HepG2 (cell line): ENCODE measurements around the gene TTC21B. TPM values are rescaled to one million over a fixed set of nuclear protein-coding genes. Genes with fewer than 3 reads are reported as not detected.

Source experiments
- ATAC-seq: fragments of 200-7000 bp; cut with Tn5 transposase; 3 replicates; pipeline ENCODE4 v1.9.1; 2020; ENCODE audit warnings: mild to moderate bottlenecking, moderate library complexity
- BruUV-seq: library from RNA; stranded (reverse); fragments of 400-500 nt; replicated peaks from 2 replicates; lab custom pipeline; 2021; lab: Mats Ljungman, UMichigan
- CTCF ChIA-PET: fragments of 300-600 bp; formaldehyde crosslinking; extraction: SDS; loops from one replicate; lab custom pipeline; 2021; ENCODE audit warnings: low total read pairs, inconsistent platforms, low intra/inter-chr PET ratio; lab: Yijun Ruan, JAX
- POLR2A ChIA-PET: fragments of 350-600 bp; sonication (Branson Sonifier 250); formaldehyde crosslinking; loops from one replicate; lab custom pipeline; 2020; ENCODE audit warnings: antibody characterized with exemption, inconsistent platforms; lab: Yijun Ruan, JAX
- DNase-seq: peaks from one replicate; pipeline ENCODE4 v3.0.0-alpha.2; 2015; ENCODE audit warnings: low spot score
- FAIRE-seq: peaks from 3 replicates; lab custom pipeline; 2011; peaks lifted over from hg19 to GRCh38; lab: Jason Lieb, UNC
- H2AFZ ChIP-seq: one replicate; pipeline ENCODE4 v1.6.1; 2011; ENCODE audit warnings: low read length, inconsistent platforms
- H3K27ac ChIP-seq: fragments of 300-600 bp; 3 replicates; pipeline ENCODE4 v1.8.0; 2011; ENCODE audit warnings: mixed run types, mild to moderate bottlenecking, mixed read lengths, low read length, inconsistent platforms; ENCODE audit not compliant: insufficient read depth; ENCODE audit errors: extremely low read length
- H3K27me3 ChIP-seq, 2 experiments: fragments of 200-600 bp in 1 of 2; 2 replicates in 1 of 2; 3 replicates in 1 of 2; pipeline versions ENCODE4 v1.6.0 to v1.8.0; 2011; ENCODE audit warnings: low read length in 2 of 2, mild to moderate bottlenecking in 2 of 2, moderate library complexity in 2 of 2, inconsistent platforms in 1 of 2; ENCODE audit not compliant: insufficient read depth in 2 of 2, control insufficient read depth in 1 of 2
- H3K36me3 ChIP-seq, 2 experiments: fragments of 200-600 bp in 1 of 2; replicated peaks in 1 of 2; 2 replicates in 1 of 2; 3 replicates in 1 of 2; pipeline versions ENCODE4 v1.5.1 to v1.8.0; 2011; ENCODE audit warnings: low read length in 2 of 2, inconsistent platforms in 1 of 2; ENCODE audit not compliant: insufficient read depth in 2 of 2, control insufficient read depth in 1 of 2
- H3K4me1 ChIP-seq: 2 replicates; pipeline ENCODE4 v1.5.1; 2012; ENCODE audit warnings: low read length, inconsistent platforms; ENCODE audit not compliant: insufficient read depth
- H3K4me2 ChIP-seq: 2 replicates; pipeline ENCODE4 v1.6.0; 2011; ENCODE audit warnings: low read depth, low read length, inconsistent platforms
- H3K4me3 ChIP-seq, 3 experiments: fragments of 200-600 bp in 1 of 3; sonication (generic), shearing (Covaris generic) in 1 of 3; replicated peaks in 1 of 3; 2 replicates each; pipeline ENCODE4 v1.5.1; 2011 to 2016; ENCODE audit warnings: low read length in 3 of 3, inconsistent platforms in 2 of 3, low read depth in 2 of 3, mild to moderate bottlenecking in 2 of 3, control low read depth in 1 of 3, mixed read lengths in 1 of 3; ENCODE audit not compliant: insufficient read depth in 1 of 3
- H3K79me2 ChIP-seq: one replicate; pipeline ENCODE4 v1.6.1; 2011; ENCODE audit warnings: low read length, inconsistent platforms; ENCODE audit not compliant: insufficient read depth
- H3K9ac ChIP-seq: 2 replicates; pipeline ENCODE4 v1.6.0; 2011; ENCODE audit warnings: mild to moderate bottlenecking, low read depth, low read length, inconsistent platforms; ENCODE audit not compliant: insufficient read depth
- H3K9me3 ChIP-seq: 2 replicates; pipeline ENCODE4 v1.5.1; 2012; ENCODE audit warnings: mild to moderate bottlenecking, low read length
- H4K20me1 ChIP-seq: 2 replicates; pipeline ENCODE4 v1.6.0; 2011; ENCODE audit warnings: inconsistent platforms, mild to moderate bottlenecking, low read length, moderate library complexity; ENCODE audit not compliant: insufficient read depth
- ATRX ChIP-seq: sonication (generic); formaldehyde crosslinking; IDR thresholded peaks from 2 replicates; pipeline ENCODE4 v1.4.0; 2020; ENCODE audit warnings: missing genetic modification reagents, borderline replicate concordance
- E2F5 ChIP-seq: sonication (generic); formaldehyde crosslinking; conservative IDR thresholded peaks from 2 replicates; pipeline ENCODE4 v1.4.0; 2020; ENCODE audit warnings: missing genetic modification reagents
- MAFF ChIP-seq: IDR thresholded peaks from 2 replicates; pipeline ENCODE4 v1.6.1; 2011; ENCODE audit warnings: low read depth, low read length, improper control_type of control experiment
- MAFK ChIP-seq, 2 experiments: IDR thresholded peaks in 1 of 2; conservative IDR thresholded peaks in 1 of 2; 2 replicates each; pipeline ENCODE4 v1.6.1; 2011; ENCODE audit warnings: improper control_type of control experiment in 2 of 2, low read length in 2 of 2
- NR2F2 ChIP-seq: IDR thresholded peaks from 2 replicates; pipeline ENCODE4 v1.6.1; 2012; ENCODE audit warnings: low read depth, inconsistent platforms, borderline replicate concordance
- ZBTB2 ChIP-seq: sonication (generic); formaldehyde crosslinking; IDR thresholded peaks from 2 replicates; pipeline ENCODE4 v1.8.0; 2022; ENCODE audit warnings: low read depth, missing genetic modification reagents
- ZNF563 ChIP-seq: sonication (generic); formaldehyde crosslinking; IDR thresholded peaks from 2 replicates; pipeline ENCODE4 v1.8.0; 2022; ENCODE audit warnings: mild to moderate bottlenecking, moderate library complexity, missing genetic modification reagents
- ZNF619 ChIP-seq: sonication (generic); formaldehyde crosslinking; IDR thresholded peaks from 2 replicates; pipeline ENCODE4 v1.4.0; 2020; ENCODE audit warnings: mild to moderate bottlenecking, missing genetic modification reagents
- ZNF672 ChIP-seq: sonication (generic); formaldehyde crosslinking; IDR thresholded peaks from 2 replicates; pipeline ENCODE4 v1.8.1; 2022; ENCODE audit warnings: missing genetic modification reagents
- ZUFSP ChIP-seq: sonication (generic); formaldehyde crosslinking; IDR thresholded peaks from 2 replicates; pipeline ENCODE4 v1.9.0; 2021; ENCODE audit warnings: missing genetic modification reagents, mild to moderate bottlenecking, borderline replicate concordance
- in situ Hi-C: cut with HindIII; loops from 2 replicates; pipeline ENCODE4 v1.10.0; 2017; ENCODE audit warnings: low pct_unique_long_range_greater_than_20kb; ENCODE audit not compliant: extremely low pct_ligation_motif_present
- intact Hi-C: fragments of 100-400 bp; cut with micrococcal nuclease; formaldehyde crosslinking; loops from one replicate; pipeline ENCODE4 v1.10.0; 2022; ENCODE audit not compliant: unreplicated experiment
- polyA plus RNA-seq, 8 experiments: library from polyadenylated mRNA; depleted of rRNA in 3 of 8; stranded (reverse) in 7 of 8; unstranded in 1 of 8; fragments of >200 nt; fragmentation: Illumina TruSeq in 4 of 8; extraction: Trizol in 4 of 8; gene quantifications; 2 replicates each; pipeline versions ENCODE4 v1.2.1 to v1.2.3, GENCODE V29; 2011 to 2016; ENCODE audit warnings: low read depth in 4 of 8, missing spikeins in 1 of 8, mixed read lengths in 1 of 8; ENCODE audit not compliant: insufficient read depth in 1 of 8
- total RNA-seq, 5 experiments: library from RNA; depleted of rRNA; stranded (reverse); fragments of >200 nt; fragmentation: Illumina TruSeq; extraction: Trizol; gene quantifications; 2 replicates each; pipeline ENCODE4 v1.2.3, GENCODE V29; 2016; ENCODE audit warnings: low read depth in 1 of 5
- TF ChIP-seq, protein P1 (sequence below): sonication (generic); formaldehyde crosslinking; IDR thresholded peaks from 2 replicates; pipeline ENCODE4 v1.5.0; 2020; ENCODE audit warnings: missing genetic modification reagents

Gene TTC21B
- total and polyA plus RNA-seq, 2 of the 13 experiments (the other 11 are each of a cell fraction or from before 2014, with no cell fraction given) = 39.1 to 67.1 TPM

GRCh38 chr2:165920748-165921147 lies 32.8 kb downstream of the TTC21B start (continued):
- TF ChIP-seq ZBTB2 (no peak), NR2F2 (no peak), ZNF619 (CRISPR knock-in tag) (no peak), ZNF672 (no peak), ZUFSP (CRISPR knock-in tag) (no peak), E2F5 (no peak), ATRX (CRISPR knock-in tag) (no peak)
- TF ChIP-seq, protein P1, sequence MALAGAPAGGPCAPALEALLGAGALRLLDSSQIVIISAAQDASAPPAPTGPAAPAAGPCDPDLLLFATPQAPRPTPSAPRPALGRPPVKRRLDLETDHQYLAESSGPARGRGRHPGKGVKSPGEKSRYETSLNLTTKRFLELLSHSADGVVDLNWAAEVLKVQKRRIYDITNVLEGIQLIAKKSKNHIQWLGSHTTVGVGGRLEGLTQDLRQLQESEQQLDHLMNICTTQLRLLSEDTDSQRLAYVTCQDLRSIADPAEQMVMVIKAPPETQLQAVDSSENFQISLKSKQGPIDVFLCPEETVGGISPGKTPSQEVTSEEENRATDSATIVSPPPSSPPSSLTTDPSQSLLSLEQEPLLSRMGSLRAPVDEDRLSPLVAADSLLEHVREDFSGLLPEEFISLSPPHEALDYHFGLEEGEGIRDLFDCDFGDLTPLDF (CRISPR knock-in tag) = no peak

DNA sequence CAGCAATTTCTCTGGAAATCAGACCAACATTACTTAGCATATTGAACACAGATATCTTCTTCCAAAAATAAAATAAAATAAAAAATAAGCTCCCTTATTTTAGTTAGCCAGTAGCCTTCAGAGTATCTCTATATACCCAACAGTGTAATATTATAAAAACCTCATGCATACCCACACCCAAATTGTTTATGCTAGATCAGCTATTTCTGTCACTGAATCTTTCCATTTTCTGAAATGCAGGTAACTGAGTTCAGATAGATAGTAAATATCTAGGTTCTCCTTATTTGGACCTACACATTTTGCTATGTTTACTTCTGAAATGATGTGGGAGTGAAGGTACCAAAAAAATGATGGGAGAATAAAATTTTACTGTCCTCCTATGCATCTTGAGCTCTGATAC lies 39.9 kb downstream of the TTC21B start:
- Histone ChIP-seq H4K20me1 (no peaks in the 10 kb centered on the region), H2AFZ (no peak overlapping the region), H3K27ac (no peak overlapping the region), H3K27me3 (no peaks in the 10 kb centered on the region), H3K9ac (no peak overlapping the region), H3K4me3 (no peak overlapping the region), H3K9me3 (no peaks in the 10 kb centered on the region), H3K79me2 (no peaks in the 10 kb centered on the region), H3K36me3 (peaks cover 18 to 69% of the 10 kb centered on the region in 2 experiments), H3K4me2 (no peak overlapping the region), H3K4me1 (no peaks in the 10 kb centered on the region)
- ATAC-seq = no peak
- no peak for DNase-seq
- intact Hi-C loops (no loop called here), in situ Hi-C loops (no loop called here)
- peak; percentile 90 to 91 for TF ChIP-seq MAFK (conservative IDR thresholded peaks at IDR 0.05 in 1 of 2, IDR thresholded peaks at IDR 0.05 in 1 of 2; ENCODE audit: low read length in 2 of 2)
- TF ChIP-seq MAFF = peak; percentile 81
- no peak for TF ChIP-seq ZNF563 (CRISPR knock-in tag)
- FAIRE-seq = no peak
- POLR2A ChIA-PET = no interaction called here
- CTCF ChIA-PET = no interaction called here
- no TSS peak for BruUV-seq
